Panc1 (cell line): ENCODE data around the gene MAPKAP1. TPM values are rescaled to one million over a fixed set of nuclear protein-coding genes. Genes with fewer than 3 reads are reported as not detected.

Source experiments
- ATAC-seq: fragments of 200-7000 bp; cut with Tn5 transposase; 2 replicates; pipeline ENCODE4 v1.9.1; 2020; ENCODE audit warnings: mild to moderate bottlenecking, moderate library complexity
- BruUV-seq: library from RNA; stranded (reverse); fragments of 400-500 nt; replicated peaks from 2 replicates; lab custom pipeline; 2021; lab: Mats Ljungman, UMichigan
- CTCF ChIA-PET: fragments of 300-600 bp; sonication (Branson Sonifier 250); formaldehyde crosslinking; loops from one replicate; lab custom pipeline; 2022; ENCODE audit warnings: antibody characterized with exemption; lab: Charles Lee
- POLR2A ChIA-PET: fragments of 300-600 bp; sonication (Branson Sonifier 250); formaldehyde crosslinking; loops from one replicate; lab custom pipeline; 2022; ENCODE audit warnings: antibody characterized with exemption; lab: Charles Lee
- DNase-seq: peaks from one replicate; pipeline ENCODE4 v3.0.0-alpha.2; 2010; ENCODE audit warnings: low read depth, low spot score
- H3K27ac ChIP-seq: 2 replicates; pipeline ENCODE4 v1.5.1; 2011; ENCODE audit warnings: mild to moderate bottlenecking, low read length, inconsistent platforms
- H3K27me3 ChIP-seq: fragments of 200-500 bp; sonication (Bioruptor generic); 2 replicates; pipeline ENCODE4 v1.6.0; 2014; ENCODE audit warnings: low read length, inconsistent platforms; ENCODE audit not compliant: control insufficient read depth, insufficient read depth
- H3K36me3 ChIP-seq: fragments of 200-500 bp; sonication (Bioruptor generic); 2 replicates; pipeline ENCODE4 v1.5.1; 2014; ENCODE audit warnings: inconsistent platforms, mild to moderate bottlenecking, low read length, moderate library complexity; ENCODE audit not compliant: control insufficient read depth, insufficient read depth
- H3K4me1 ChIP-seq: 2 replicates; pipeline ENCODE4 v1.5.1; 2011; ENCODE audit warnings: inconsistent platforms, mild to moderate bottlenecking, low read length, moderate library complexity; ENCODE audit not compliant: control insufficient read depth, insufficient read depth
- H3K4me3 ChIP-seq, 2 experiments: 2 replicates each; pipeline ENCODE4 v1.5.1; 2011 to 2012; ENCODE audit warnings: low read depth in 2 of 2, low read length in 2 of 2, mild to moderate bottlenecking in 2 of 2, inconsistent platforms in 1 of 2, moderate library complexity in 1 of 2
- H3K9me3 ChIP-seq: fragments of 200-500 bp; sonication (Bioruptor generic); 2 replicates; pipeline ENCODE4 v1.5.1; 2014; ENCODE audit warnings: low read depth, mild to moderate bottlenecking, inconsistent platforms, low read length, moderate library complexity; ENCODE audit not compliant: control insufficient read depth, insufficient read depth
- CTCF ChIP-seq: fragments of 450-650 bp; IDR thresholded peaks from 2 replicates; pipeline ENCODE4 v1.5.1; 2017; ENCODE audit warnings: mild to moderate bottlenecking
- POLR2AphosphoS5 ChIP-seq: IDR thresholded peaks from 2 replicates; pipeline ENCODE4 v1.6.1; 2012; ENCODE audit warnings: mild to moderate bottlenecking, low read depth, low read length, moderate library complexity
- SIN3A ChIP-seq: IDR thresholded peaks from 2 replicates; pipeline ENCODE4 v1.6.1; 2012; ENCODE audit warnings: low read depth, mild to moderate bottlenecking, low read length, moderate library complexity, borderline replicate concordance; ENCODE audit not compliant: insufficient read depth
- TCF7L2 ChIP-seq: IDR thresholded peaks from 2 replicates; pipeline ENCODE4 v1.6.1; 2011; ENCODE audit warnings: mild to moderate bottlenecking, low read depth, low read length, inconsistent platforms
- in situ Hi-C: cut with HindIII; loops from 2 replicates; pipeline ENCODE4 v1.10.0; 2016; ENCODE audit warnings: low sequenced_read_pairs, low pct_unique_long_range_greater_than_20kb
- intact Hi-C: fragments of 100-400 bp; cut with micrococcal nuclease; formaldehyde crosslinking; loops from one replicate; pipeline ENCODE4 v1.10.0; 2022; ENCODE audit not compliant: unreplicated experiment
- total RNA-seq: library from RNA; stranded (reverse); gene quantifications from one replicate; pipeline ENCODE4 v1.2.1, GENCODE V29; 2021; ENCODE audit not compliant: unreplicated experiment
- TF ChIP-seq, protein P1 (sequence below), 2 experiments: IDR thresholded peaks; 2 replicates each; pipeline ENCODE4 v1.6.1; 2011 to 2012; ENCODE audit warnings: low read depth in 2 of 2, control low read depth in 1 of 2, low read length in 1 of 2, mild to moderate bottlenecking in 1 of 2, moderate library complexity in 1 of 2; ENCODE audit not compliant: insufficient read depth in 1 of 2

MAPKAP1 gene
- total RNA-seq, 1 experiment from 2014 or later: 72.7 TPM

DNA sequence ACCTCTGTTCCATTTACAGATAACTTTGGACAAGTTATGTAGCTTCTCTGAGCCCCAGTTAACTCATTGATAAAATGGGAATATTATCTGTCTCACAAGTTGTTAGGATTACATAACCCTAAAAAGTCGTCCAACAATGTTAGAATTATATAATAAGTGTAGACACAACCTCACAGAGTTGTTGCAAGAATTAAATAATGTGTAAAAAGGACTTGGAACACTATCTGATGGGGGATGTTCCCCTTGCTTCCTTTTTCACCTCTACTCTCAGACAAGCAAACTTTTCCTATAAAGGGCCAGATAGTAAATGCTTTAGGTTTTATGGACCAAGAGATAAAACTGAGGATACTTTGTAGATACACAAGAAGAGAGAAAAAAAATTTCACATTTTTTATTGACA, 251.9 kb downstream of the MAPKAP1 start:
- CTCF ChIA-PET: no interaction called here
- intact Hi-C loops: no loop called here
- BruUV-seq: no TSS peak

GRCh38 chr9:125447202-125447802, 259.7 kb downstream of the MAPKAP1 start:
- no peak for ATAC-seq
- TF ChIP-seq TCF7L2 (no peak), POLR2AphosphoS5 (no peak), SIN3A (no peak), CTCF (no peak)
- TF ChIP-seq, protein P1, sequence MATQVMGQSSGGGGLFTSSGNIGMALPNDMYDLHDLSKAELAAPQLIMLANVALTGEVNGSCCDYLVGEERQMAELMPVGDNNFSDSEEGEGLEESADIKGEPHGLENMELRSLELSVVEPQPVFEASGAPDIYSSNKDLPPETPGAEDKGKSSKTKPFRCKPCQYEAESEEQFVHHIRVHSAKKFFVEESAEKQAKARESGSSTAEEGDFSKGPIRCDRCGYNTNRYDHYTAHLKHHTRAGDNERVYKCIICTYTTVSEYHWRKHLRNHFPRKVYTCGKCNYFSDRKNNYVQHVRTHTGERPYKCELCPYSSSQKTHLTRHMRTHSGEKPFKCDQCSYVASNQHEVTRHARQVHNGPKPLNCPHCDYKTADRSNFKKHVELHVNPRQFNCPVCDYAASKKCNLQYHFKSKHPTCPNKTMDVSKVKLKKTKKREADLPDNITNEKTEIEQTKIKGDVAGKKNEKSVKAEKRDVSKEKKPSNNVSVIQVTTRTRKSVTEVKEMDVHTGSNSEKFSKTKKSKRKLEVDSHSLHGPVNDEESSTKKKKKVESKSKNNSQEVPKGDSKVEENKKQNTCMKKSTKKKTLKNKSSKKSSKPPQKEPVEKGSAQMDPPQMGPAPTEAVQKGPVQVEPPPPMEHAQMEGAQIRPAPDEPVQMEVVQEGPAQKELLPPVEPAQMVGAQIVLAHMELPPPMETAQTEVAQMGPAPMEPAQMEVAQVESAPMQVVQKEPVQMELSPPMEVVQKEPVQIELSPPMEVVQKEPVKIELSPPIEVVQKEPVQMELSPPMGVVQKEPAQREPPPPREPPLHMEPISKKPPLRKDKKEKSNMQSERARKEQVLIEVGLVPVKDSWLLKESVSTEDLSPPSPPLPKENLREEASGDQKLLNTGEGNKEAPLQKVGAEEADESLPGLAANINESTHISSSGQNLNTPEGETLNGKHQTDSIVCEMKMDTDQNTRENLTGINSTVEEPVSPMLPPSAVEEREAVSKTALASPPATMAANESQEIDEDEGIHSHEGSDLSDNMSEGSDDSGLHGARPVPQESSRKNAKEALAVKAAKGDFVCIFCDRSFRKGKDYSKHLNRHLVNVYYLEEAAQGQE (IDR thresholded peaks at IDR 0.05; ENCODE audit: insufficient read depth in 1 of 2, low read depth in 2 of 2, low read length in 1 of 2): no peak
- CTCF ChIA-PET: no interaction called here
- Histone ChIP-seq H3K27me3 (no peaks in the 10 kb centered on the region), H3K4me1 (no peaks in the 10 kb centered on the region), H3K27ac (no peak overlapping the region), H3K9me3 (no peaks in the 10 kb centered on the region), H3K36me3 (no peaks in the 10 kb centered on the region), H3K4me3 (no peak overlapping the region)
- DNase-seq: no peak
- POLR2A ChIA-PET: no interaction called here
- intact Hi-C loops (no loop called here), in situ Hi-C loops (no loop called here)
- no TSS peak for BruUV-seq

More for the DNA sequence above, 251.9 kb downstream of the MAPKAP1 start:
- Histone ChIP-seq H3K36me3 (no peaks in the 10 kb centered on the region), H3K4me1 (no peaks in the 10 kb centered on the region), H3K9me3 (no peaks in the 10 kb centered on the region), H3K4me3 (no peak overlapping the region), H3K27me3 (no peaks in the 10 kb centered on the region), H3K27ac (no peak overlapping the region)
- in situ Hi-C loops: no loop called here
- no peak for DNase-seq
- TF ChIP-seq, protein P1 (IDR thresholded peaks at IDR 0.05; ENCODE audit: insufficient read depth in 1 of 2, low read depth in 2 of 2, low read length in 1 of 2): no peak
- TF ChIP-seq SIN3A (no peak), TCF7L2 (no peak), CTCF (no peak), POLR2AphosphoS5 (no peak)
- no peak for ATAC-seq
- POLR2A ChIA-PET: no interaction called here
